ENCODE results near the gene C11orf16.
A peak's percentile ranks its signal among the peaks of the same experiment; 100 is the strongest.

DNA sequence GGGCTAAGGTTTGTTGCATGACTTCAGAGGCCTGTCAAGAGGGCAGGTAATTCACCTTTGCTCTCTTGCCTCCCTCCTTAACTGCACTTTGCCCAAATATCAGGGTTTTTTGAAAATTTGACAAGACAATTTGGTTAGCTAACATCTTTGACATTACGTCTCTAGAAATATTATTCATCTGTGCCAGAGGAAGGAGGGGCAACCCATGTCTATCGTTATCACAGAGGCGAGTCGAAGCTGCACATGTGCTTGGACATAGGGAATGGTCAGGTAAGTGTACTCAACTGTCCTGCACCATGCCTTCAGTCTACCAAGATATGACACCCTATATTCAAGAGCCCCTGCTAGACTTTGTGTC lies 18.1 kb downstream of the C11orf16 start:
- peak in 1 of 7 experiments; percentile 1 for TF ChIP-seq CTCF (IDR thresholded peaks at IDR 0.05)
- TF ChIP-seq EP300 (IDR thresholded peaks at IDR 0.05): no peak
